Measurements from ENCODE around the gene ETAA1. TPM values are rescaled to one million over a fixed set of nuclear protein-coding genes. Genes with fewer than 3 reads are reported as not detected.

The ETAA1 gene
- total RNA-seq, 3 donors from 2014 or later (not counting 1 experiment from before 2014, with no cell fraction given) = 9.6 to 12.3 (median 10.3) TPM

DNA sequence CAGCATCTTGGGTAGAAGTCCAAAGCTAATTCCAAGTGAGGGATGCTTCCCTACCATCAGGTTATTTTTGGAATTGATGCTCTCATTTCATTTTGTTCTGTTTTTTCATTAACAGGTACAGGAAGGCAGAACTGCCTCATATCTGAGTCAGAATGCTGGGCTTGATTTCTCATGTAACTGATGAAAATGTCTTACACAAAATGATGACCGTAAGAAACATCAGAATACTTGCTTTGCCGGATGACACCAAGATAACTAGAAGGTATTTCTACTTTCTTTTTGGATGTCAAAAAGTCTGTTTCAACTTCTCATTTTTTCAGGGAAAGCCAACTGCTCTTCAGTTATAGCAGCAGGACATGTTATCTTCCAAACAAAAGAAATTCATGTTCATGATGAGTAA is 62.6 kb downstream of the ETAA1 start:
- Mint-ChIP-seq H3K27ac (no peak overlapping the region), H3K4me3 (no peak overlapping the region), H3K36me3 (no peaks in the 10 kb centered on the region), H3K27me3 (ENCODE audit: low read depth in 2 of 2) (peaks cover 5 to 10% of the 10 kb centered on the region in 2 donors), H3K9me3 (no peaks in the 10 kb centered on the region), H3K4me1 (no peaks in the 10 kb centered on the region)
- Histone ChIP-seq H3K27ac (ENCODE audit: low read length) (no peak overlapping the region), H3K4me1 (ENCODE audit: control insufficient read depth, insufficient read depth, low read length) (no peaks in the 10 kb centered on the region), H3K4me3 (ENCODE audit: low read length) (no peak overlapping the region), H3K36me3 (ENCODE audit: control insufficient read depth, insufficient read depth, low read length) (no peaks in the 10 kb centered on the region), H3K9me3 (ENCODE audit: control insufficient read depth, insufficient read depth, low read length) (no peaks in the 10 kb centered on the region), H3K27me3 (ENCODE audit: control insufficient read depth, insufficient read depth, low read length) (no peaks in the 10 kb centered on the region)
- ATAC-seq (no peak), DNase-seq (no peak)
- TF ChIP-seq, protein P1, sequence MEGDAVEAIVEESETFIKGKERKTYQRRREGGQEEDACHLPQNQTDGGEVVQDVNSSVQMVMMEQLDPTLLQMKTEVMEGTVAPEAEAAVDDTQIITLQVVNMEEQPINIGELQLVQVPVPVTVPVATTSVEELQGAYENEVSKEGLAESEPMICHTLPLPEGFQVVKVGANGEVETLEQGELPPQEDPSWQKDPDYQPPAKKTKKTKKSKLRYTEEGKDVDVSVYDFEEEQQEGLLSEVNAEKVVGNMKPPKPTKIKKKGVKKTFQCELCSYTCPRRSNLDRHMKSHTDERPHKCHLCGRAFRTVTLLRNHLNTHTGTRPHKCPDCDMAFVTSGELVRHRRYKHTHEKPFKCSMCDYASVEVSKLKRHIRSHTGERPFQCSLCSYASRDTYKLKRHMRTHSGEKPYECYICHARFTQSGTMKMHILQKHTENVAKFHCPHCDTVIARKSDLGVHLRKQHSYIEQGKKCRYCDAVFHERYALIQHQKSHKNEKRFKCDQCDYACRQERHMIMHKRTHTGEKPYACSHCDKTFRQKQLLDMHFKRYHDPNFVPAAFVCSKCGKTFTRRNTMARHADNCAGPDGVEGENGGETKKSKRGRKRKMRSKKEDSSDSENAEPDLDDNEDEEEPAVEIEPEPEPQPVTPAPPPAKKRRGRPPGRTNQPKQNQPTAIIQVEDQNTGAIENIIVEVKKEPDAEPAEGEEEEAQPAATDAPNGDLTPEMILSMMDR (IDR thresholded peaks at IDR 0.05) = no peak
- 100% methylated on average over 2 of the region's 2 CpGs for WGBS (ENCODE audit: insufficient coverage)
- intact Hi-C loops (cut with micrococcal nuclease) = no loop called here

Data from natural killer cell (primary cell).